Stimulated activated CD8-positive, alpha-beta memory T cell treated with anti-CD3 and anti-CD28 coated beads, Interleukin-4, amount 100 ng/mL, for 48 hours (primary cell): Measurements from ENCODE around the gene PELI2.

Source experiments
- DNase-seq: peaks from one replicate; pipeline ENCODE4 v3.0.0-alpha.2; 2020

PELI2 gene

DNA sequence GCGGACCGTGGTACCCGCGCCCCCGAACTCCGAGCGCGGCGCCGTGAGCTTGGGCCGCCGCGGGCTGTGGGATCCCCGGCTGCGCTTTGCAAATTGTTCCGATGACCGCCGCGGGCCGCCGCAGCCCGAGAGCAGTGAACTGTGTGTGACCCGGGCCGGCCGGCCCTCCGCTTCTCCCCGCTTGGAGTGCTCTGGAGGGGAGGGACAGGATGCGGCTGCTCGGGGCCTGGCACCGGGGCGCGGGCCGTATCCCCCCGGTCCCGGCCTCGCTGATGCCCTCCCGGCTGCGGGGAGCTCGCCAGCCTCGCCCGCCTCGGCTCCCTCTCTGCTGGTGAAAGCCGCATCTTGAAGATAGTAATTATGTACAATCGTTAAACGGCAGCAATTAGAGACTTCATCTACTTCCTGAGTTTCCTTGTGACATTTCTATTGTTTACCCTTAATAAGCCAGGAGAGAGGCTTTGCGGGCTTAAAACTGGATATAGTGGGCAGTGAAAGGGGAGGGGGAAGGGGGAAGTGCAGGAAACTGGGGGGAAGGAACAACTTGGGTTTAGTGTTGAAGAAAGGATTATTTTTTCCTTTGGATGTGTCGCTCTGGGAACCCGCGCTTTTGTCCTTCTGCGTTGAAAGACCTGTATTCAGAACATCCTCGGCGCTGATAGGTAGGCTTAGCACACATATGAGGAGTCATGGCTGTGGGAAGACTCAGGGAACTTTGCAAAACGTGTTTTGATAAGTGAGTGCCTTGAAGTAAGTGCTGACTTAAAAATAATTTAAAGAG lies 1.2 kb downstream of the PELI2 start:
- DNase-seq, result peak; percentile 44

DNA sequence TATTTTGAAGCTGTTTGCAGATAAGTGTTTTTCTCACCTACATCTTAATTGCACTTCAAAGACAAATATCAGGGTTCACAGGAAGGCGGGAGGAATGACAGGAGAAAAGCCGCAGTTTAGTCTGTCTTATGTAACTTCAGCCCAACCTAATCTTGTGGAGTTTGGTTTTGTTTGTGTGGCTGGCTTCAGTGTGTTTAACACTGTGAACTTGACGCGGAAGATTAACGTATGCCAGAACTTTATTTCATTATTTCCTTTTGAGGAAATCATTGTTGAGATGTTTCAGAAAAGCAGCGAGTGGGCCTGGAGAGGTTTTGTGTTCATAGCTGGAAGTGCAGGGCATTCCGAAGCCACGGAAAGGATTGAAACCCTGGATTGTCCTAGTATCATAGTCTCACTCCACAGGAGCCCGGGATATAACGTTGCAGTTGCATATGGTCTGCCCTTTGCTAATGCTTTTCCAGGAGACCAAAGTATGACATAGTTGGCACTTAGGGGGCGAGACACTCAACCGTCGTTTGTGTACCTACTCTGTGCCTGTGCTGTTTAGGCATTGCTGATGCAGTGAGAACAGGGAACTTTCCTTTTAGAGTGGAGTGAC lies 2.0 kb downstream of the PELI2 start:
- DNase-seq, result no peak

GRCh38 chr14:56121816-56122215 lies 3.6 kb downstream of the PELI2 start:
- no peak for DNase-seq

GRCh38 chr14:56122301-56122700 lies 4.1 kb downstream of the PELI2 start:
- DNase-seq, result no peak

GRCh38 chr14:56124327-56124726 lies 6.1 kb downstream of the PELI2 start:
- no peak for DNase-seq

DNA sequence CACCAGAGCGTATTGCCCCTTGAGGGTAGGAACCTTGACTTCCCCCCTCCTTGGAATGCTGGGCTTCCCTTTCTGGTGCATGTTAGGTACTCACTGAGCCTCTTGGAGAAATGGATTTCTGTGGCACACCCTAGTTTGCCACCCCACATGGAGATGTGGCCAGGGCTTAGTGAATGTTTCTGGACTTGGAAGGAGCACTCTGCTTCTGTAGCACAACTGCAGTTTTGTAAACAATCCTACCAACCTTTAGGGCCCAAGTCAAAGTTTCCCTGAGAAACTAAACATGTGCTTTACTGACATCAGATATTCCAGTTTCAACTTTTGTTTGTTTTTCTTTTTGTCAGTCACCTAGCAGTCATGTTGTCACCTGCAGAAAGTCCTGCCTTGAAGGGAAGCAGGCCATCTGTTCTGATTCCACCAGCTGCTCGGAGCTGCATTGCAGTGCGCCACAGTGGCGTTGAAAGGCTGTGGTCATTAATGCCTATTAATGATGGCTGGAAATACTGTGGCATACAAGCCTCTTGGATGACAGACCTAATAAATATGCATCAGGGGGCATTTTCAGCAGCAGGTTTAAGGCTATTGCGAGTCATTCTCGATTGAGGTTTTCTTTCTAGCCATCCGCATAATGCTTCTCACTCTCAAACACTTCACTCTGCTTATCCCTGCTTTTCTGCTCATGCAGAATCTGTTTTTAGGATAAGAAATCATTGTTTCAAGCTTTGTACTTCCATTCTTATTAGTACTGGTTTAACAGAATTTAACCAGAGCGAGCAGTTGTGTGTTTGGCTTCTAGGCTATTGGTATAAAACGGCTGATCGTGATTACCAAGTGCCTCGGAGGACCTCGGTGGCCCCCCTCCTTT lies 7.8 kb downstream of the PELI2 start:
- no peak for DNase-seq

GRCh38 chr14:56126637-56126913 lies 8.4 kb downstream of the PELI2 start:
- DNase-seq, result no peak

GRCh38 chr14:56127156-56127555 lies 8.9 kb downstream of the PELI2 start:
- no peak for DNase-seq

DNA sequence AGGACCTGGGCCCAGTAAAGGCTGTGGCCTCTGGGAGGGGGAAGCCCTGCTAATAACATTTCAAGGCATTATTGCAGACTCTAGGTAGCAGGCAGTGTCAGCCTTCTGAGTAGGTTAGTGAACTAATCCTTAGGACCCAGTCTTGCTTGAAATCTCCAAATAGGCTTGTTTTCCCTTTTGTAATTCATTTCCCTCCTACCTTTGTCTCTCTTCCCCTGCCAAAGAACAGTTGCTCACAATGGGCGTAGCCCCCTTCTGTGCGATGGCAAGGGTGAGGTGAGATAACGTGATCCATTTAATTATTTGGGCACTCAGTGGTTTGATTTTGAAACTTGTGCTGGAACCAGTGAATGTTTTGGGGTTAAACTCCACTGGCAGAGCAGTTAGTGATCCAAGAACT lies 10.9 kb downstream of the PELI2 start:
- DNase-seq, result no peak

GRCh38 chr14:56129933-56130332 lies 11.7 kb downstream of the PELI2 start:
- DNase-seq, result no peak

DNA sequence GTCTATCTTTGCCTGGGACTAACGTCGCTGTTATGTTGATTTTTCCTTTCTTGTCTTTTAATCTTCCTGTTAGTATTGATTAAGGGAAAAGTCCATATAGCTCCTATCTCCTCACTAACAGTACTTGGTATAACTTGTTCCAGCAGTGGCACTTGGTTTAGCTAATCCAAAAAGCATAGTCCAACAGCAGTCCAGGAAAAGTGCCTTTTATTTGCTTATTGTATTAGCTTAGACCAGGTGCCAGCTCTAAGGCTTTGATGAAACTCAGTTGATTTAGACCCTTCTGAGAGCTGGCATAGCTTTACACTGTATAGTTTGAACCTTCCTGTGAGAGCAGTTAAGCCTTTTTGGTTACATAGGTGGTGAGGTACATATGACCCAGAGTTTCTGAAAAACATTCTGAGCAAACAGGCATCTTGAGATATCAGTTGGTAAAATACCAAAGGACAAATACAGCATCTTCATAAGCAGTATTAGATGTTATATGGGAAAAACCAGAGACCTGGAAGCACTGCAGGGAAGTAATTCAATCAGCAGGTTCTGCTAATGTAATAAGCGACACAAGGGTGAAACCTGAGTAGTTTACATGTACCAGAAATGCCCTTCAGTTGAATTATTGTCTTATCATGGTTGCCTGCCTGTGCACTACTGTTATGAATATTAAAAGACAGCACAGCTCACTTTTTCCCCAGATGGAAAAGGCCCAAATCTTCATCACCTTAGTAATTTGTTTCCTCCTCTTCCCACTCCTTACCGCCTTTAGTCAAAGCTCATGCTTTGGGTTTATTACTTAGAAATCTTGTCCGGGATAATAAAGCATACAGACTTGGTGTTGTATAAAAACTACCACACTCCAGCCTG lies 13.0 kb downstream of the PELI2 start:
- no peak for DNase-seq

DNA sequence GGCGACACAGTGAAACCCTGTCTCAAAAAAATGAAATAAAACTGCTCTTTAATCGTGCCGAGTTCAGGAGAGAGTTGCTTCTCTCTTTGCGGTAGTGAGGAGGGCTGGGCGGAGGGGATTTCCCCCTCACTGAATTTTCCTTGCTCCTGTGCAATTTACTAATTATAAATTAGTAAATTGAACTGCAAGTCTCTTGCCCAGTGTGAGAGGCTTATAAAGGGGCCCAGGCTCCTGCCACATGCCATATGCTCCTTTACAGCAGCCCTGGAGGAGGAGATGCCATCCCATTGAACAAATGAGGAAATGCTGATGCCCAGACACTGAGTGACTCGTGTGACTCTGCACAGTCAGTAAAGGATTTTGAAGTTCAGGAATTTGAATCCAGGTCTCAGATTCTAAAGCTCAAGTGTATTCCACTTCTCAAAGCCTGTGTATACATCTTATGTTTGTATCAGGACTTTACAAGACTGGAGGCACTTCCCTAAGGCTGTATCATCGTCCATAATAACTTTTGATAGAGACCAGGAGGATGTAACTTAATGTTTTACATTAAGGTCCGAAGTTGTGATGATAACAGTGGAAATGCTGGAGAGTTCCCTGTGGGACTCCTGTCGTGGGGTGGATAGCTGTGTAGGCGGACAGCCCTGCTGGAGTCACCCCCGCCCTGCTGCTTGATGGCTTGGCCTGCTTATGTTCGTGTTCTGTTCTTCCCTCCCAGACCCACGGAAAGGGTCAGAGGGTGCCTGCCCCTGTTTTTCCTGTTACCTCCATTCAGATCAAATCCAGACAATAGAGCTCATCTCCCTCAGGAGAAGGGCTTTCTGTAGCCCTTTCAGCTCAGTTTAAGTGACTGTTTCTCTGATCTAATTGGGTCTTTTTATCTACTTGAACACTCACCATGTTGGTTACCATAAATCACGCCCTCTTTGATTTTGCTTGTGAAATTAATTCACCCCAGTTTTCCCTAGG lies 13.9 kb downstream of the PELI2 start:
- no peak for DNase-seq

DNA sequence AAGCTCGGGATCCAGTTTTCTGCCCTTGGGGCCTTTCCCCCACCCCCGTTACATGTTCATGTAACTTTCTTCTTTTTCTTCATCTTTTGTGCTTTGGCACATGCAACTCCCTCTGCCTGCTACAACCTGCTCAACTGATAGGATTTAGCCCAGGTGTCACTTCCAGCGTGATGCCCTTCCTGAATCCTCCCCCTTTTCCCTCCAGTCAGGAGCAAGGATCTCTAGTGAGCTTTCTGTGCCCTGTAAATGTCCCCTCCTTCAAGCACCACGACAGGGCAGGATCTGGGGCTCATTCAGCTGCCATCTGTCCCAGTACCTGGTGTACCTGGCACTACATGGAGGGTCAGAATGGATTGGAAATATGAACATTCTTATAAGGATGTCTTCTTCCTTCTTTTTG lies 15.3 kb downstream of the PELI2 start:
- DNase-seq, result no peak

GRCh38 chr14:56135001-56135400 lies 16.8 kb downstream of the PELI2 start:
- DNase-seq, result no peak

- DNase-seq, result no peak
Measured at GRCh38 chr14:56135668-56136067, 17.5 kb downstream of the PELI2 start.

GRCh38 chr14:56136571-56137452 lies 18.6 kb downstream of the PELI2 start:
- no peak for DNase-seq

DNA sequence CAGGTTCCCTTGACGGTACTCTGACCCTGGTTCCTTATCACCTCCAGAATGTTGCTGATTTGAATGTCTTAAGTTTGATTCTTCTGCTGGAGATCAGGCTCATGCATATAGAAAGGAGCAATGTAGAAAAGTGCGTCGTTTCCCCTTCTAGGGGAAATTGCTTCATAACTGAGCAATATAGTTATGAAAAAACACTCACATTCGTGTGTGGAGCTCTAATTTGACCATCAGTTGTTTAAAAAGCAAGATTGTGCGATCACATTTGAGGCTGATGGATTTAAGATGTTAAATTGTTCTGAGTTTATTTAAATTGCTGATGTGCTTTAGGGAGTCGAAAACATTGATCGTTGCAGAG lies 19.2 kb downstream of the PELI2 start:
- no peak for DNase-seq

- no peak for DNase-seq
Measured at GRCh38 chr14:56137849-56138248, 19.6 kb downstream of the PELI2 start.

DNA sequence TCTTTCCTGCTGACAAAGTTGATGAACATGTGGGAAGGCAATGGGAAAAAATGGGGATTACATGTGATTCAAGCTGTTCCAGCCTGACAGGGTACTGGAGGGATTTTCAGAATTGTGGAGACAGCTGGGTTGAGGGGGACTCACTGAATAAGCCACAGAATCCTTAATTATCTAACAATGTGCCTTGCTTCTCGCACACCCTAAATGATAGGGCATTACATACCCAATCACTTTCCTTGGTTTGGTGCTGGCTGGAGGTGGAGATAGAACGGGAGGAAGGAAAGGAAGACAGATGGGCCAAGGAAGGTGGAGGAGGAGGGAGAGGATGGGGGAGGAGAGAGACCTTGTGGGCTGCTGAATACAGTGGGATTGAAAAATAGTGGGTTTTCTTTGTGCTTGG lies 20.7 kb downstream of the PELI2 start:
- no peak for DNase-seq

- DNase-seq, result no peak
Measured at GRCh38 chr14:56142314-56142713, 24.1 kb downstream of the PELI2 start.

- no peak for DNase-seq
Measured at GRCh38 chr14:56143025-56143424, 24.8 kb downstream of the PELI2 start.
